Kidney epithelial cell (primary cell): Measurements from ENCODE around the gene ATP13A3. TPM values are rescaled to one million over a fixed set of nuclear protein-coding genes. Genes with fewer than 3 reads are reported as not detected.
"Not testable (repeated sequence)": the region's sequence is repeated elsewhere in the genome, so short reads cannot be mapped to it uniquely, and the experiment has no call there.

Source experiments
- DNase-seq: peaks from one replicate; pipeline ENCODE4 v3.0.0-alpha.2; 2010; ENCODE audit warnings: low read depth
- H3K27me3 ChIP-seq: 2 replicates; pipeline ENCODE4 v1.6.0; 2011; ENCODE audit warnings: low read length; ENCODE audit not compliant: control insufficient read depth, insufficient read depth
- H3K36me3 ChIP-seq: 2 replicates; pipeline ENCODE4 v1.5.1; 2011; ENCODE audit warnings: low read length; ENCODE audit not compliant: control insufficient read depth, insufficient read depth
- H3K4me3 ChIP-seq: 2 replicates; pipeline ENCODE4 v1.5.1; 2011; ENCODE audit warnings: low read depth, mild to moderate bottlenecking, control low read depth, low read length
- total RNA-seq: library from RNA; depleted of rRNA; stranded (reverse); fragments of >200 nt; gene quantifications from 2 replicates; pipeline ENCODE4 v1.2.3, GENCODE V29; 2015
- TF ChIP-seq, protein P1 (sequence below): IDR thresholded peaks from 2 replicates; pipeline ENCODE4 v1.5.1; 2011; ENCODE audit warnings: mild to moderate bottlenecking, moderate library complexity, low read length, control low read depth, inconsistent platforms; ENCODE audit not compliant: insufficient read depth, poor library complexity, severe bottlenecking

Gene ATP13A3
- total RNA-seq, 1 donor from 2014 or later = 324 TPM

- TF ChIP-seq, protein P1, sequence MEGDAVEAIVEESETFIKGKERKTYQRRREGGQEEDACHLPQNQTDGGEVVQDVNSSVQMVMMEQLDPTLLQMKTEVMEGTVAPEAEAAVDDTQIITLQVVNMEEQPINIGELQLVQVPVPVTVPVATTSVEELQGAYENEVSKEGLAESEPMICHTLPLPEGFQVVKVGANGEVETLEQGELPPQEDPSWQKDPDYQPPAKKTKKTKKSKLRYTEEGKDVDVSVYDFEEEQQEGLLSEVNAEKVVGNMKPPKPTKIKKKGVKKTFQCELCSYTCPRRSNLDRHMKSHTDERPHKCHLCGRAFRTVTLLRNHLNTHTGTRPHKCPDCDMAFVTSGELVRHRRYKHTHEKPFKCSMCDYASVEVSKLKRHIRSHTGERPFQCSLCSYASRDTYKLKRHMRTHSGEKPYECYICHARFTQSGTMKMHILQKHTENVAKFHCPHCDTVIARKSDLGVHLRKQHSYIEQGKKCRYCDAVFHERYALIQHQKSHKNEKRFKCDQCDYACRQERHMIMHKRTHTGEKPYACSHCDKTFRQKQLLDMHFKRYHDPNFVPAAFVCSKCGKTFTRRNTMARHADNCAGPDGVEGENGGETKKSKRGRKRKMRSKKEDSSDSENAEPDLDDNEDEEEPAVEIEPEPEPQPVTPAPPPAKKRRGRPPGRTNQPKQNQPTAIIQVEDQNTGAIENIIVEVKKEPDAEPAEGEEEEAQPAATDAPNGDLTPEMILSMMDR = no peak
- Histone ChIP-seq H3K36me3 (no peaks in the 10 kb centered on the region), H3K4me3 (no peak overlapping the region), H3K27me3 (no peaks in the 10 kb centered on the region)
- no peak for DNase-seq
Measured at GRCh38 chr3:194496217-194496919, 9.6 kb upstream of the ATP13A3 start.

DNA sequence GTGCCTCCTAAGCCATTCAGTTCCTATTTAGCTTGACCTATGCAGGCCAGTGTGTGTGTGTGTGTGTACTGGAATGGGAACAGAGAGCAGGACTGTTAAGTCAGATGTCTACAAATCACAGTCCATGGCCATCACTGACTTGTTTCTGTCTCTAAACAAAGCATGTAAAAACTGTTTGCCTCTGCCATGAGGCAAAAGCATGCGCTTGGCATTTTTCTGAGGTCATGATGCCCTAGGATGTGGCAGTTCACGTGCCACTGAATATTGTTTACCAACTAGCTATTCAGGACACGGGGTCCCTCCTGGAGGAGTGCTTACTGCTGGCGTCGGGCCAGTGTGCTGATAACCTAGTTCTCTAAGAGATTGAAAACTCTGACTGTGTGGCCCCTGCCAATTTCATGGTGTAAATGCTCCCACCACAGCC lies 8.2 kb upstream of the ATP13A3 start:
- no peak overlapping the region for H3K4me3 ChIP-seq
- H3K27me3 ChIP-seq = no peaks in the 10 kb centered on the region
- TF ChIP-seq, protein P1 = no peak
- no peak for DNase-seq
- no peaks in the 10 kb centered on the region for H3K36me3 ChIP-seq

DNA sequence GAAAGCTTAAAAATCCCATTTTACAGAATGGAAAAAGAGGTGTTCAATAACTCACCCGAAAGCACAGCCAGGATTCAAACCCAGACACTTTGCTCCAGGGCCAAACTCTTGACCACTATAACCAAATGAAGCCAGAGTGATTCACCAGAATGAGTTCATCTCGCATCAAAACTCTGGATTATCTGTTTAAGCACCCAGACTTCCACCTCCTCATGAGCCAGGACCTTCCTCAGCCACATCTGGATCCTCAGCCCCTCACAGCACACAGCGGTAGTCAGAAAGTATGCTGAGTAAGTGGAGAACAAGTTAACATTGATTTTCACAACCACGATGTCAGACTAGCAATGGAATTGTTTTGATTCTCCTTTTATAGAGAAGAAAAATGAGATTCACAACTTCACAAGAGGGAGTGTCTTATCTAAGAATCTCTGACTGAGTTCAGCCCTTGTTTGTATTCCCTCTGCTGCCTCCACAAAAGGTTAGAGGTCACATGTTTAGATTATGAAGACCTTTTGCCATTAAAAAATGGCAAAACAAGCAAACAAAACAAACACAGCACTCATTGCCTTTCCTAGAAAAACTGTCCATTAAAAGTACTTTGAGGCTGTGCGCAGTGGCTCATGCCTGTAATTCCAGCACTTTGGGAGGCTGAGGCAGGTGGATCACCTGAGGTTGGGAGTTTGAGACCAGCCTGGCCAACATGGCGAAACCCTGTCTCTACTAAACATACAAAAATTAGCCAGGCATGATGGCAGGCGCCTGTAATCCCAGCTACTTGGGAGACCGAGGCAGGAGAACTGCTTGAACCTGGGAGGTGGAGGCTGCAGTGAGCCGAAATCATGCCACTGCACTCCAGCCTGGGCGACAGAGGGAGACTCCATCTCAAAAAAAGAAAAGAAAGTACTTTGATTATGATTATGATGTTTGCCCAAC lies 7.5 kb upstream of the ATP13A3 start:
- H3K27me3 ChIP-seq, DNase-seq, H3K4me3 ChIP-seq, H3K36me3 ChIP-seq: not testable (repeated sequence)

DNA sequence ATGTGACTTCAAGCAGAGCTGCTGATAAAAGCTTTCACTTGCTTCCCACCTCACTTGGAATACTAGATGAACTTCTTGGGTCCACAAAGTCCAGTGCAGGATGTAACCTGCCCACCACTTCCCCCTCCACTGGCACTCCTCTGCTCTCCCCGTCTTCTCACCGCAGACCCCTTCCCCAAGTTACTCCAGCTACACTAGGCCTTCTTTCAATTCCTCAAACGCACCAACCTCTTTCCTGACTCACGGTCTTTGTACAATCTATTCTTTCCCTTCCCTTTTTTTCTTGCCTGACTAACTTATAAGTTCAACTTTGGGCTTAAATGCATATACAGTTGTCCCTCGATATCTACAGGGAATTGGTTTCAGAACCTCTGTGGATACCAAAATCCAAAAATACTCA lies 5.2 kb upstream of the ATP13A3 start:
- Histone ChIP-seq H3K4me3 (no peak overlapping the region), H3K36me3 (no peaks in the 10 kb centered on the region), H3K27me3 (no peaks in the 10 kb centered on the region)
- no peak for DNase-seq
- TF ChIP-seq, protein P1 = no peak

DNA sequence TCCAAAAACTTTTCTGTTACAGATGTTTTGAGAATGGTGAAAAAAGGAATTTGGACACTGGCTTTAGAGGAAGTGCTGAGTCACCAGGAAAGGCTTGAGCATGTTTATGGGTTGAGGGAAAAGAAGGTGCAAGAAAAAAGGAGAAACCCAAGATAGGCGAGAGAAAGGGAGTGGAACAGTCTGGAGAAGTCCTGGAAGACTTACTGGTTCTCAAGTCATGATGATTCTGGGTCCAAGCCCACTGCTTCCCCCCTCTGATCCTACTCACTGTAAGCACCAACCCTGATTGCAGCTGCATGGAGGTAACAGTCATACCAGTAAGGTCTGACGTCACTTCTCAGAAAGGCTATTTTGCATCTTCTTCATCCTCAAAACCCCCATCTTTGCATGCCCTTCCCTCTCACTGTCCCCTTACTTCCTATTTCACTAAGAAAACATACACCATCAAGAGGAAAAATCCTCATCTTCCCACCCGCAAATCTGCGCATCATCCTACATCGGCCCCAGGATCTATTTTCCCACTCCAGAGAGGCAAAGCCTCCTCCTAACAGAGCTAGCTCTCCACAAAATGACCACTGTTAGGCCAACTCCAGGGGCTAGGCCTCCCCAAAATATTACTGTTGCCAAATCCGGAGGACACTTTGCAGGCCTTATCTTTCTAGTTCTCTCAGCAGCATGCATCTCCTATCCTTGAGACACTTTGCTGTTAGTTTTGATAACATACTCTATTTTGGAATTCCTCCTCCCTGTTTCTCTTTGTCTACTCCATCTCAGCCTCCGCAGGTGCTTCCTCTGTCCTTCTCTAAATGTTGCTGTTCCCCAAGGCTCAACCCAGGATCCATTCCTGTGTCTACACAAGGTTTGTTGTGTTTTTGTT lies 3.2 kb upstream of the ATP13A3 start:
- Histone ChIP-seq H3K36me3 (no peaks in the 10 kb centered on the region), H3K27me3 (no peaks in the 10 kb centered on the region), H3K4me3 (no peak overlapping the region)
- TF ChIP-seq, protein P1 = no peak
- DNase-seq = no peak
